Fibroblast of the aortic adventitia (primary cell): ENCODE data around the gene CBX1. TPM values are rescaled to one million over a fixed set of nuclear protein-coding genes. Genes with fewer than 3 reads are reported as not detected.

Experiments
- DNase-seq: peaks from one replicate; pipeline ENCODE4 v3.0.0-alpha.2; 2010; ENCODE audit warnings: low read depth
- H3K4me3 ChIP-seq: 2 replicates; pipeline ENCODE4 v1.5.1; 2011; ENCODE audit warnings: low read depth, mild to moderate bottlenecking, control low read depth, low read length, moderate library complexity
- total RNA-seq: library from RNA; depleted of rRNA; stranded (reverse); fragments of >200 nt; gene quantifications from 2 replicates; pipeline ENCODE4 v1.2.3, GENCODE V29; 2012; ENCODE audit warnings: low replicate concordance
- TF ChIP-seq, protein P1 (sequence below): IDR thresholded peaks from 2 replicates; pipeline ENCODE4 v1.5.1; 2011; ENCODE audit warnings: mild to moderate bottlenecking, low read length, control low read depth, inconsistent platforms; ENCODE audit not compliant: insufficient read depth

CBX1 gene
- total RNA-seq, 1 donor: 49.2 TPM

- TF ChIP-seq, protein P1, sequence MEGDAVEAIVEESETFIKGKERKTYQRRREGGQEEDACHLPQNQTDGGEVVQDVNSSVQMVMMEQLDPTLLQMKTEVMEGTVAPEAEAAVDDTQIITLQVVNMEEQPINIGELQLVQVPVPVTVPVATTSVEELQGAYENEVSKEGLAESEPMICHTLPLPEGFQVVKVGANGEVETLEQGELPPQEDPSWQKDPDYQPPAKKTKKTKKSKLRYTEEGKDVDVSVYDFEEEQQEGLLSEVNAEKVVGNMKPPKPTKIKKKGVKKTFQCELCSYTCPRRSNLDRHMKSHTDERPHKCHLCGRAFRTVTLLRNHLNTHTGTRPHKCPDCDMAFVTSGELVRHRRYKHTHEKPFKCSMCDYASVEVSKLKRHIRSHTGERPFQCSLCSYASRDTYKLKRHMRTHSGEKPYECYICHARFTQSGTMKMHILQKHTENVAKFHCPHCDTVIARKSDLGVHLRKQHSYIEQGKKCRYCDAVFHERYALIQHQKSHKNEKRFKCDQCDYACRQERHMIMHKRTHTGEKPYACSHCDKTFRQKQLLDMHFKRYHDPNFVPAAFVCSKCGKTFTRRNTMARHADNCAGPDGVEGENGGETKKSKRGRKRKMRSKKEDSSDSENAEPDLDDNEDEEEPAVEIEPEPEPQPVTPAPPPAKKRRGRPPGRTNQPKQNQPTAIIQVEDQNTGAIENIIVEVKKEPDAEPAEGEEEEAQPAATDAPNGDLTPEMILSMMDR: no peak
- H3K4me3 ChIP-seq: no peak overlapping the region
- DNase-seq: no peak
Measured at GRCh38 chr17:48027322-48027981, 73.8 kb downstream of the CBX1 start.

GRCh38 chr17:48026502-48027321 lies 74.6 kb downstream of the CBX1 start:
- DNase-seq: peak; percentile 95
- no peak overlapping the region for H3K4me3 ChIP-seq
- TF ChIP-seq, protein P1: peak; percentile 94

- H3K4me3 ChIP-seq: peak overlapping the region; percentile 72
- DNase-seq: no peak
- TF ChIP-seq, protein P1: no peak
Measured at GRCh38 chr17:48025904-48026501, 75.3 kb downstream of the CBX1 start.

DNA sequence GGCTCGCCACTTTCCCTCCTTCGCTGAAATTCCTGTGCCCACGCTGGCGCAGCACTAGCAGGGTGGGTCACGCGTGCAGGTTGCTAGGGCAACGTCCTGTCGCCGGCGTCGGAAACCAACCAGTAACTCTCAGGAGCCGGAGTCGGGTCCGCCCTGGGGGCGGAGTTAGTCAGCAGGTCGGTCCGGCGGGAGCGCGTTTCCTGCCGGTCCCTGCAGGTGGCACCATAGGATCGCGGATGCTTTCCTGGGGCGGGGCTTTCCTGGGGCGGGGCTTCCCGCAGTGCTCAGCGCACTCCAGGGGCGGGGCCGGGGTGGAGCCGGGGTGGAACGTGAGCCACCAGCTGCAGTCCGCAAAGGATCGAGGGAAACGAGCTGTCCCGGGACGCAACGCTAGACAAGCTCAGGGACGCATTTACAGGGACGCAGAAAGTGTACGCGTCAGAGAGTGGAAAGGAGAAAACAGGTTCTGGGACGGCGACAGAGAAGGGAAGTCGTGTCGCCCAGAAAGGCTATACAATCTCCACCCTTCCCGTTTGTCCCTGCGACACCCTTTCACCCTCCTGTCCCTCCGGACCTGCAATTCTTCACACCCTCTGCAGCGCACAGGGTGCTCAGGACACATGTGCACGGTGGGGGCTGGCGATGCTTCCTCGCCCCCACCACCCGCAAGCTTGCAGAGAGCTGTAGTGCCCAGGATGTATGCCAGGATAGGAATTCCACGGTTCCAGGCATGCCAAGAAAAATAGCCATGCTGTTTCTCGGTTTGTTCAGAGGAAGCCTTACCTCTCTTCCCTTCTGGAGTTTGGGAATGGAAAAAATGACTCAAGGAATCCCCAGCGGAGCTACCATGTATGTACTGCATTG lies 76.0 kb downstream of the CBX1 start:
- peak overlapping the region; percentile 72 for H3K4me3 ChIP-seq
- DNase-seq: peak; percentile 95
- TF ChIP-seq, protein P1: peak; percentile 79

DNA sequence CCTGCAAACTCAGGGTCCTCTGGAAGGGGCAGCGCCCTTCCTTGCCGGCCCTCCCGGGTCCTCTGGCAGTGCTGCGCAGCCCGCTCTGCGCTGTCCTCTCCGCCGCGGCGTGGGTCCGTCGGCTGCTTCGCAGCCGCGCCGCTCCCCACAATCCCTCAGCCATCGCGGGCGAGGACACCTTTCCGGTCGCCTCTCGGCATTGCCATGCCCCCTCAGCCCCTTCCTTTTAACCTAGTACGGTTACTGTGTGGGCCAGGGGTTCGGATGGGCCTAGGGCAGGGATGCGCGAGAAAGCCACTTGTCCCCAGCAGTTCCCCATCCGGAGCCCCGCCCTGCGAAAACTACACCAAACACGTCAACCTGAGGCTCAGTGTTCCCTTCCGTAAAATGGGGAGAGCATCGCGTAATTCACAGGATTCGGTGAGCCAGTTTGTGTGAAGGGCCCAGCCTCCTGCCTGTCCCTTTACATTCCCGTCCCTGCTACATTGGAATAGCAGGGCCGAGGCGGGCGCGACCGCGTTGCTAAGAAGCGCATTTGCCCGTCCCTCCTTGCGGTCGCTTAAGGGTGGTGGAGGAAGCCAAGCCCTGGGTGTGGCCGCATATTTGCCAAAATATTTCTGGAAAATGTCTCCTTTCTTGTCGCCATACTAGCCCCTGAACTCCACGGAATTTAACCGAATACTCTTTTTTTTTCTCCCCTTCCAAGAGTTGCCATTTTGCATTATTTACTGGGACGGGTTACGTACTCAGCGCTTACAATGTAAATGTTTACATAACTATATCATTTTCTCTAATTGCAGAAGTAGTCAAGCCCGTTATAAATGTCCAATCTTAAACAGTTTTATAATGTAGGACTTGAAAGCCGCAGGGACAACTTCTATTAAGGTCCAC lies 76.9 kb downstream of the CBX1 start:
- TF ChIP-seq, protein P1: peak; percentile 14
- peak; percentile 77 for DNase-seq
- H3K4me3 ChIP-seq: peak overlapping the region; percentile 63
